Nephron (organoid): ENCODE results near the gene RBBP8NL.

Source experiments
- H3K27ac Mint-ChIP-seq, 3 experiments: 2 replicates each; pipeline ENCODE4 v1.8.0; 2020; ENCODE audit warnings: mixed read lengths in 3 of 3, mild to moderate bottlenecking in 2 of 3, moderate library complexity in 1 of 3
- H3K27me3 Mint-ChIP-seq: 2 replicates; pipeline ENCODE4 v1.8.0; 2021; ENCODE audit warnings: low read depth, mild to moderate bottlenecking, moderate library complexity, mixed read lengths
- H3K36me3 Mint-ChIP-seq: 2 replicates; pipeline ENCODE4 v1.8.0; 2020; ENCODE audit warnings: low read depth, mixed read lengths
- H3K4me1 Mint-ChIP-seq: 2 replicates; pipeline ENCODE4 v1.8.0; 2020; ENCODE audit warnings: mixed read lengths
- H3K4me3 Mint-ChIP-seq, 3 experiments: 2 replicates each; pipeline ENCODE4 v1.8.0; 2020; ENCODE audit warnings: mild to moderate bottlenecking in 3 of 3, mixed read lengths in 3 of 3, moderate library complexity in 2 of 3
- H3K9me3 Mint-ChIP-seq: 2 replicates; pipeline ENCODE4 v1.8.0; 2020; ENCODE audit warnings: mixed read lengths
- TF ChIP-seq, protein P1 (sequence below), 3 experiments: fragments of 200-600 bp; sonication (generic); IDR thresholded peaks; one replicate each; pipeline ENCODE4 v1.5.0; 2021; ENCODE audit warnings: antibody characterized with exemption in 3 of 3; ENCODE audit not compliant: unreplicated experiment in 3 of 3

Gene RBBP8NL

DNA sequence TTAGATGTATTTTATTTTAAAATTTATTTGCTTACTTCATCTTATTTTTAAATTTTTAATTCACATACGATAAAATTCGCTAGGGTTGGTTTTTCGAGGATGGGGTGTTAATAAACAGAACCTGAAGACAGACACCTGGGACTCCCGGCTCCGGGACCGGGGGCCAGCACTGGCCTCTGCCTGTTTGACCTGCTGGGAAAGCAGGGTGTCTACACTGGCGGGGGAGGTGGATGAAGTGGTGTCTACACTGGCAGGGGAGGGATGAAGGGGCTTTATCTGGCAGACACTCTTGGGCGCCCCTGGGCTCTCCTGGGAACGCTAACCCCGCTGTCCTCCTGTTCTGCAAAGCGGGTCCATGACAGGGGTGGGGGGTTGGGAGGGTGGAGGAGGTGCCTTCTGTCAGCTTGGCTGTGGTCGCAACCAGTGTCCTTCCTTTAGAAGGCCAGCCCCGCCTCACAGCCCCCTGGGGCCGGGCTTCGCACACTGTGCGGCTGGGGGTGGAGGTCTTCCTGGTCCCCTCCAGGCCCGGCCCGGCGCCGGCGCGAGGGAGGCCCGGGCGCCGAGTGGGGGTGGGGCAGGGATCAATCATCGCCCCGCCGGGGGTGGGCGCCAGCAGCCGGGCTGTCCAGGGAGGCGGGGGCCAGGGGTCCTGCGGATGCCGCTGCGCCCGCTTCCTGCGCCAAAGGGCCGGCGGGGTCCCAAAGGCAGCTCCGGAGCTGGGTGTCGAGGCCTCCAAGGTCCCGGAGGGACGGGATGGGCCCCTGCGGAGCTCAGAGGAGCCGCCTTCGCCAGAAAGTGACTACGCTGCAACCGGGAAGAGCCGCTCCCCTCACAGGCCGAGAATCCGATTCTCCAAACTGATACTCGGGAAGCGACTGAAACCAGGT is 46.6 kb upstream of the RBBP8NL start:
- Mint-ChIP-seq H3K9me3 (peaks cover 2% of the 10 kb centered on the region), H3K36me3 (no peaks in the 10 kb centered on the region), H3K27ac (peak overlapping the region in 2 of 3 experiments; percentile 30 to 65), H3K4me1 (peaks cover 19% of the 10 kb centered on the region), H3K4me3 (peak overlapping the region; percentile 70 to 80 (median 75)), H3K27me3 (peaks cover 78% of the 10 kb centered on the region)
- TF ChIP-seq, protein P1, sequence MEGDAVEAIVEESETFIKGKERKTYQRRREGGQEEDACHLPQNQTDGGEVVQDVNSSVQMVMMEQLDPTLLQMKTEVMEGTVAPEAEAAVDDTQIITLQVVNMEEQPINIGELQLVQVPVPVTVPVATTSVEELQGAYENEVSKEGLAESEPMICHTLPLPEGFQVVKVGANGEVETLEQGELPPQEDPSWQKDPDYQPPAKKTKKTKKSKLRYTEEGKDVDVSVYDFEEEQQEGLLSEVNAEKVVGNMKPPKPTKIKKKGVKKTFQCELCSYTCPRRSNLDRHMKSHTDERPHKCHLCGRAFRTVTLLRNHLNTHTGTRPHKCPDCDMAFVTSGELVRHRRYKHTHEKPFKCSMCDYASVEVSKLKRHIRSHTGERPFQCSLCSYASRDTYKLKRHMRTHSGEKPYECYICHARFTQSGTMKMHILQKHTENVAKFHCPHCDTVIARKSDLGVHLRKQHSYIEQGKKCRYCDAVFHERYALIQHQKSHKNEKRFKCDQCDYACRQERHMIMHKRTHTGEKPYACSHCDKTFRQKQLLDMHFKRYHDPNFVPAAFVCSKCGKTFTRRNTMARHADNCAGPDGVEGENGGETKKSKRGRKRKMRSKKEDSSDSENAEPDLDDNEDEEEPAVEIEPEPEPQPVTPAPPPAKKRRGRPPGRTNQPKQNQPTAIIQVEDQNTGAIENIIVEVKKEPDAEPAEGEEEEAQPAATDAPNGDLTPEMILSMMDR (IDR thresholded peaks at IDR 0.05; ENCODE audit: unreplicated experiment in 3 of 3): no peak

- TF ChIP-seq, protein P1 (IDR thresholded peaks at IDR 0.05; ENCODE audit: unreplicated experiment in 3 of 3): no peak
- no peaks in the 10 kb centered on the region for H3K36me3 Mint-ChIP-seq
- peak overlapping the region in 1 of 3 experiments; percentile 76 for H3K27ac Mint-ChIP-seq
- H3K9me3 Mint-ChIP-seq: peaks cover 2% of the 10 kb centered on the region
- H3K4me1 Mint-ChIP-seq: peaks cover 13% of the 10 kb centered on the region
- peaks cover 70% of the 10 kb centered on the region for H3K27me3 Mint-ChIP-seq
- H3K4me3 Mint-ChIP-seq: peak overlapping the region; percentile 25 to 37 (median 30)
Measured at GRCh38 chr20:62472941-62473585, 45.7 kb upstream of the RBBP8NL start.

DNA sequence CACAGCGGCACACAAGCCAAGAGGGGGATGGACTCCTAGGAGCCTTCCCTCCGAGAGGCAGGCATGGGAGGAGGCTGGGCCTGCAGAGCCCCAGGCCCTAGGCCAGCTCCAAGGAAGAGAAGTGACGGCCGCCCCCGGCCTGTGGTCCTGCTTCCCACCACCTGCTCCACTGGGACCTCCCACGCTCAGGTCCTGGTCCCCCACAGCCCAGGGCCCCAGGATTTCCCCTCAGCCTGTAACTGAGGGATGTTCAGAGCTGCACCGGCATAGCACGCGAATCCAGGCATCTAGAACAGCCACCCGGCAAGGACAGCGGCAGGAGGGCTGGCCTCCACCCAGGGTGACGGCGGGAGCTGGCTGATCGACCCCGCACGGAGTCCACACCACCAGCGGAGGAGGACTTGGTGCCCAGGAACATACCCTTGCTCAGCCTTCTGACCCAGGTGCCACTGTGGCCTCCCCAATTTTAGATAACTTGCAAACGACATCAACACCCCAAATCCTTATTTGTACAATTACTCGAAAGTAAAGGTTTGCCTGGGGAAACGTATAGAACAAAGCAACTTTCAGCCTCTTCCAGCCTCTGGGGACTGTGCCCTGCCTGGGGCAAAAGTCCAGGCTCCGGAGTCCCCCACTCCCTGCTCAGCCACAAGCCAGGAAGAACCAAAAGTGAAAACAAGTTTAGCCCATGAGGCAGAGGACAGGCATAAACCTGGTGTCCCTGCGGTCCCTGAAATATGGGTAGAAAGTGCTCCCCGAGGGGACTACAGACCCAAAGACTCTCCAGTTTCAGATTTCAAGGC is 45.0 kb upstream of the RBBP8NL start:
- Mint-ChIP-seq H3K4me3 (peak overlapping the region; percentile 25 to 38 (median 37)), H3K36me3 (no peaks in the 10 kb centered on the region), H3K9me3 (peaks cover 2% of the 10 kb centered on the region), H3K4me1 (peaks cover 11% of the 10 kb centered on the region), H3K27me3 (peaks cover 63% of the 10 kb centered on the region), H3K27ac (peak overlapping the region in 1 of 3 experiments; percentile 76)
- TF ChIP-seq, protein P1 (IDR thresholded peaks at IDR 0.05; ENCODE audit: unreplicated experiment in 3 of 3): no peak

- Mint-ChIP-seq H3K4me1 (peaks cover 11% of the 10 kb centered on the region), H3K4me3 (peak overlapping the region in 1 of 3 experiments; percentile 4), H3K36me3 (no peaks in the 10 kb centered on the region), H3K27ac (no peak overlapping the region), H3K9me3 (peaks cover 2% of the 10 kb centered on the region), H3K27me3 (peaks cover 49% of the 10 kb centered on the region)
- TF ChIP-seq, protein P1 (IDR thresholded peaks at IDR 0.05; ENCODE audit: unreplicated experiment in 3 of 3): no peak
Measured at GRCh38 chr20:62470459-62470858, 43.1 kb upstream of the RBBP8NL start.

GRCh38 chr20:62470001-62470400 is 42.7 kb upstream of the RBBP8NL start:
- Mint-ChIP-seq H3K36me3 (no peaks in the 10 kb centered on the region), H3K27ac (peak overlapping the region in 1 of 3 experiments; percentile 49), H3K4me3 (peak overlapping the region; percentile 0 to 31 (median 4))

More at GRCh38 chr20:62470001-62470400, 42.7 kb upstream of the RBBP8NL start:
- H3K4me1 Mint-ChIP-seq: peaks cover 11% of the 10 kb centered on the region
- peaks cover 2% of the 10 kb centered on the region for H3K9me3 Mint-ChIP-seq
- TF ChIP-seq, protein P1 (IDR thresholded peaks at IDR 0.05; ENCODE audit: unreplicated experiment in 3 of 3): no peak
- peaks cover 49% of the 10 kb centered on the region for H3K27me3 Mint-ChIP-seq
